Naive thymus-derived CD4-positive, alpha-beta T cell (primary cell): Measurements from ENCODE around the gene RBFOX1. TPM values are rescaled to one million over a fixed set of nuclear protein-coding genes. Genes with fewer than 3 reads are reported as not detected.

Experiments used
- ATAC-seq: fragments of 150-1000 bp; cut with Tn5 transposase; 2 replicates; pipeline ENCODE4 v1.10.0; 2021; ENCODE audit warnings: mild to moderate bottlenecking, moderate library complexity
- CTCF ChIA-PET: fragments of 350-600 bp; sonication (Branson Sonifier 250); formaldehyde crosslinking; loops from one replicate; lab custom pipeline; 2021; ENCODE audit warnings: antibody characterized with exemption; lab: Charles Lee
- POLR2A ChIA-PET: fragments of 350-600 bp; sonication (Branson Sonifier 250); formaldehyde crosslinking; loops from one replicate; lab custom pipeline; 2021; ENCODE audit warnings: antibody characterized with exemption, inconsistent platforms; lab: Charles Lee
- DNase-seq, 9 donors: peaks; one replicate each; pipeline versions ENCODE4 v3.0.0 to v3.0.0-alpha.2; 2020 to 2022; ENCODE audit warnings: mixed read lengths in 1 of 9
- H3K27ac ChIP-seq: one replicate; pipeline ENCODE4 v1.7.0; 2013; ENCODE audit warnings: mild to moderate bottlenecking, low read depth, low read length, moderate library complexity
- H3K27me3 ChIP-seq, 2 donors: one replicate each; pipeline ENCODE4 v1.7.0; 2013; ENCODE audit warnings: low read length in 2 of 2, mild to moderate bottlenecking in 2 of 2, moderate library complexity in 2 of 2; ENCODE audit not compliant: control insufficient read depth in 2 of 2, insufficient read depth in 2 of 2
- H3K36me3 ChIP-seq, 3 experiments: 1 replicate in 2 of 3; 2 replicates in 1 of 3; pipeline ENCODE4 v1.7.0; 2013; ENCODE audit warnings: low read length in 3 of 3, mild to moderate bottlenecking in 3 of 3, moderate library complexity in 1 of 3; ENCODE audit not compliant: insufficient read depth in 3 of 3, control insufficient read depth in 2 of 3
- H3K4me1 ChIP-seq, 2 donors: one replicate each; pipeline ENCODE4 v1.7.0; 2013; ENCODE audit warnings: low read length in 2 of 2, mild to moderate bottlenecking in 2 of 2, moderate library complexity in 1 of 2; ENCODE audit not compliant: control insufficient read depth in 2 of 2, insufficient read depth in 2 of 2
- H3K4me3 ChIP-seq: 2 replicates; pipeline ENCODE4 v1.7.0; 2013; ENCODE audit warnings: mild to moderate bottlenecking, low read length
- H3K9me3 ChIP-seq, 3 experiments: 1 replicate in 2 of 3; 2 replicates in 1 of 3; pipeline ENCODE4 v1.7.0; 2013; ENCODE audit warnings: low read length in 3 of 3; ENCODE audit not compliant: control insufficient read depth in 2 of 3
- H3K27ac Mint-ChIP-seq, 9 donors: one replicate each; pipeline ENCODE4 v1.8.0; 2020 to 2022; ENCODE audit warnings: mixed read lengths in 9 of 9, mild to moderate bottlenecking in 8 of 9, moderate library complexity in 5 of 9, inconsistent platforms in 2 of 9
- H3K27me3 Mint-ChIP-seq, 5 donors: one replicate each; pipeline ENCODE4 v1.8.0; 2021 to 2022; ENCODE audit warnings: mixed read lengths in 5 of 5, mild to moderate bottlenecking in 1 of 5
- H3K36me3 Mint-ChIP-seq, 5 donors: one replicate each; pipeline ENCODE4 v1.8.0; 2020 to 2022; ENCODE audit warnings: mixed read lengths in 5 of 5, mild to moderate bottlenecking in 3 of 5, inconsistent platforms in 1 of 5
- H3K4me1 Mint-ChIP-seq, 7 donors: one replicate each; pipeline ENCODE4 v1.8.0; 2020 to 2022; ENCODE audit warnings: mixed read lengths in 7 of 7, mild to moderate bottlenecking in 3 of 7, inconsistent platforms in 1 of 7
- H3K4me3 Mint-ChIP-seq, 10 donors: one replicate each; pipeline ENCODE4 v1.8.0; 2020 to 2022; ENCODE audit warnings: mild to moderate bottlenecking in 10 of 10, mixed read lengths in 10 of 10, moderate library complexity in 6 of 10, inconsistent platforms in 2 of 10
- H3K9me3 Mint-ChIP-seq, 11 donors: one replicate each; pipeline ENCODE4 v1.8.0; 2020 to 2022; ENCODE audit warnings: mixed read lengths in 11 of 11, mild to moderate bottlenecking in 4 of 11, inconsistent platforms in 1 of 11, moderate library complexity in 1 of 11
- intact Hi-C, 2 donors: fragments of 100-400 bp; cut with micrococcal nuclease; formaldehyde crosslinking; loops; one replicate each; pipeline ENCODE4 v1.15.1; 2023
- polyA plus RNA-seq, 2 donors: library from polyadenylated mRNA; unstranded; fragments of 300-500 nt; fragmentation: Illumina TruSeq; gene quantifications; one replicate each; pipeline ENCODE4 v1.2.3, GENCODE V29; 2021
- total RNA-seq, 6 experiments: library from RNA in 5 of 6; stranded (reverse) in 5 of 6; gene quantifications; 1 replicate in 5 of 6; 2 replicates in 1 of 6; pipeline ENCODE4 v1.2.3 and lab custom pipeline; 2021 to 2026

Gene RBFOX1
- total and polyA plus RNA-seq, 7 experiments from 2014 or later: not detected

DNA sequence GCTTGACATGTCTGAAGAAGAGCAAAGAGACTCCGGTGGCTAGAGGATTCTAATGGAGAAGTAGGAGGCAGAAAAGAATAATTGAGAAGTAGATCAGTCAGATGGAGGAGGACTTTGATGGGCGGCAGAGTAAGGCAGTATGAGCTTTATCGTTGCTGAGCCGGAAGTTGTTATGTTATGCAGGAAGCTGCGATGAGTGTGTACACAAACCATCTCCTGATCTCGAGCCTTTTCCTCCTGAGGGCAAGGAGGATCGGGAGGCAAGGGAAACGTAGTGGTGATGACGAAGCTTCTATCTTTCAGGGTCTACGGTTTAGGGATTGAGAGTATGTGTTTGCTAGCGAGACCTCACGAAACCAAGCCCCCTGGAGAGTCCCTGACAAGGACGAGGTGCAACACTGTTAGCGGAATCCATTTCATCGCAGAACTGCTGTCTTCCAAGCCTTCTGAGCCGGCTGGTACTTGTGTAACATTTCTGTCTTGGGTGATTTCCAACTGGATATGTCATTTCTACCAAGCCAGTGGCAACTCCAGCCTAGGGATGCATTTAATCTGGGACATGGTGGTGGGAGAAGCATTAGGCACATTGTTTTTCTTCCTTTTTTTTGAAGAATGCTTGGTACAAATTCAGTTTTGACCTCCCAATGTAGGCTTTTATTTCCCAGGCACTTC lies 45.5 kb downstream of the RBFOX1 start:
- H3K27me3 Mint-ChIP-seq: no peaks in the 10 kb centered on the region
- H3K4me1 Mint-ChIP-seq: no peaks in the 10 kb centered on the region
- no peak overlapping the region for H3K27ac ChIP-seq
- ATAC-seq: no peak
- CTCF ChIA-PET: no interaction called here
- no peaks in the 10 kb centered on the region for H3K36me3 ChIP-seq
- no peaks in the 10 kb centered on the region for H3K36me3 Mint-ChIP-seq
- H3K9me3 ChIP-seq: no peaks in the 10 kb centered on the region
- no peak overlapping the region for H3K4me3 ChIP-seq
- DNase-seq: no peak
- no peaks in the 10 kb centered on the region for H3K4me1 ChIP-seq
- H3K27me3 ChIP-seq: no peaks in the 10 kb centered on the region
- intact Hi-C loops: no loop called here
- H3K4me3 Mint-ChIP-seq: no peak overlapping the region
- no peak overlapping the region for H3K27ac Mint-ChIP-seq
- peaks cover 0 to 9% (median 3%) of the 10 kb centered on the region in 11 donors for H3K9me3 Mint-ChIP-seq
- POLR2A ChIA-PET: no interaction called here

DNA sequence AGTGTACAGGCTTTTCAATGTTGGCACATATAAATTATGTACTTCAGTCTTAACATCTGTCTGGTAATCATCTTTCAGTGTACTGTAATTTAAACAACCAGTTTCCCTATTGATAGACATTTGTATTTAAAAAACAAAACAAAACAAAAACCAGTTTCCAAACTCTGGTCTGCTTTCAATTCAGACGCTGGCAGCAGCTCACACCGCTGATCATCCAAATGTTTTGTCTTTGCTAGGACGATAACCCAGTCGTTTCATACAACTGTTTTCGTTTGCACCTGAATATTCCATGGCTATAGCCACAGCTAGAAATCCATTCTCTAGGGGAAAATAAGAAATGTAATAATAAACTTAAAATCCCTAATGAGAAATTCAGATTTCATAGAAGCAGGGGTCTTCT lies 47.8 kb downstream of the RBFOX1 start:
- ATAC-seq (no peak), DNase-seq (no peak)
- H3K27me3 Mint-ChIP-seq: no peaks in the 10 kb centered on the region
- H3K27ac Mint-ChIP-seq: no peak overlapping the region
- no peaks in the 10 kb centered on the region for H3K27me3 ChIP-seq
- no peak overlapping the region for H3K4me3 Mint-ChIP-seq
- no peaks in the 10 kb centered on the region for H3K36me3 ChIP-seq
- ChIA-PET POLR2A (no interaction called here), CTCF (no interaction called here)
- H3K9me3 Mint-ChIP-seq: peaks cover 2 to 21% (median 7%) of the 10 kb centered on the region in 11 donors
- intact Hi-C loops: no loop called here
- H3K4me1 Mint-ChIP-seq: no peaks in the 10 kb centered on the region
- no peak overlapping the region for H3K27ac ChIP-seq
- no peaks in the 10 kb centered on the region for H3K4me1 ChIP-seq
- H3K9me3 ChIP-seq: no peaks in the 10 kb centered on the region
- H3K36me3 Mint-ChIP-seq: no peaks in the 10 kb centered on the region
- H3K4me3 ChIP-seq: no peak overlapping the region

DNA sequence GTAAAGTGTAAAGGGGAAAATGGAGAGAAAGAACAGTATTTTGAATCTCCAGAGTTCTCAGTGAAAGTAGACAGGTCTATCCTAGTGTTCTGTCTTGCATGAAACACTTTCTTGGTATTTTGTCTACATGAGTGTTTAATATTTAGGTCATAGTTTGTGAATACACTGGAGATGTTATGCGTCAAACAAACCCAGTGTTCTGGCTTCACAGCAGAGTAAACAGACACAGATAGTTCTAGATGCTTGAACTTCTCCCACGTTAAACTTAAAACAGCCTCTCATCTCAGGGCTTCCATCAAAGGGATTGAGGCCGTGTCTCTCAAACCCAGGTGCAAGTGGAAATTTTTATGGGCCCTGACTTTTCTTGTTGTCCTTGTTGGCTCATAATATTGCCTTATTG lies 48.3 kb downstream of the RBFOX1 start:
- Mint-ChIP-seq H3K36me3 (no peaks in the 10 kb centered on the region), H3K27me3 (no peaks in the 10 kb centered on the region), H3K4me1 (no peaks in the 10 kb centered on the region), H3K9me3 (peaks cover 2 to 21% (median 7%) of the 10 kb centered on the region in 11 donors), H3K4me3 (no peak overlapping the region), H3K27ac (no peak overlapping the region)
- ATAC-seq (no peak), DNase-seq (no peak)
- no peak overlapping the region for H3K4me3 ChIP-seq
- H3K36me3 ChIP-seq: no peaks in the 10 kb centered on the region
- no peak overlapping the region for H3K27ac ChIP-seq
- H3K27me3 ChIP-seq: no peaks in the 10 kb centered on the region
- H3K4me1 ChIP-seq: no peaks in the 10 kb centered on the region
- CTCF ChIA-PET: no interaction called here
- intact Hi-C loops: no loop called here
- POLR2A ChIA-PET: no interaction called here
- no peaks in the 10 kb centered on the region for H3K9me3 ChIP-seq

DNA sequence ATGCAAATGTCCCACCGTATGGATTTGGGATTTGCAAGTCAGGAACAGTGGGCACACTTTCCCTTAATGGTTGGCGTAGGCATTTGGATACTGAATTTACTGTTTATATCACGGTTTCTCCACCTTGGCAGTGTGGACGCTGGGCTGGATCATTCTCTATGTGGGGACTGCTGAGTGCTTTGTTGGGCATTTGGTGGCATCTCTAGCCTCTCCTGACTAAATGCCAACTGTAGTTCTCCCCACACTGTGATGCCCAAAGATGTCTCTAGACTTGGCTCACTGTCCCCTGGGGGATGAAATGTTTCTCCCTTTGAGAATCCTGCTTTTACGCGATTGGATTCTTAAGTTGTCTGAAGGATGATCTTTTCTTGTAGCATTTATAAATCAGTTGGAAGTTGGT lies 49.0 kb downstream of the RBFOX1 start:
- no peak for DNase-seq
- no peaks in the 10 kb centered on the region for H3K36me3 ChIP-seq
- intact Hi-C loops: no loop called here
- no peak overlapping the region for H3K4me3 ChIP-seq
- no peak for ATAC-seq
- H3K4me3 Mint-ChIP-seq: no peak overlapping the region
- H3K27me3 Mint-ChIP-seq: no peaks in the 10 kb centered on the region
- no peak overlapping the region for H3K27ac ChIP-seq
- POLR2A ChIA-PET: no interaction called here
- no peaks in the 10 kb centered on the region for H3K4me1 ChIP-seq
- no peaks in the 10 kb centered on the region for H3K27me3 ChIP-seq
- no peaks in the 10 kb centered on the region for H3K9me3 ChIP-seq
- H3K4me1 Mint-ChIP-seq: no peaks in the 10 kb centered on the region
- H3K27ac Mint-ChIP-seq: no peak overlapping the region
- no peaks in the 10 kb centered on the region for H3K36me3 Mint-ChIP-seq
- CTCF ChIA-PET: no interaction called here
- H3K9me3 Mint-ChIP-seq: peaks cover 4 to 27% (median 7%) of the 10 kb centered on the region in 11 donors

DNA sequence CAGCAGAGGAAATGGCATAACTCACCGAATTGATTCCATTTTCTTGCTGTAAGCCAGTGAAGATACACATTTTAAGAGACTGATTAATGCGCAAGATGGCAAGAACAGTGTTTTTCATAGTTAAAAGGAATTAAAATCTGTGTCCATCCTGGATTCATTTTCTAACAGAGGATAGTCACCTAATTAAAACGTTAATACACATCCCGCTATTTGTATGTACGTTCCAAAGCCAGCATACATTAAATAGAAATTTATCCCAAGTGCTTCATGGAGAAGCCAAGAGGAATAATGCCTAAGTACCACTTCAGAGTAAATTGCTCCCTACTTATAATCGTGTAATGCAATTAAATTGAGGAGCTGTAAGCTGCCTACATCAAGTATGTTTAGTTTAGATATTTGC lies 49.9 kb downstream of the RBFOX1 start:
- Histone ChIP-seq H3K4me1 (no peaks in the 10 kb centered on the region), H3K27ac (no peak overlapping the region), H3K4me3 (no peak overlapping the region), H3K27me3 (no peaks in the 10 kb centered on the region), H3K36me3 (no peaks in the 10 kb centered on the region), H3K9me3 (no peaks in the 10 kb centered on the region)
- no peaks in the 10 kb centered on the region for H3K4me1 Mint-ChIP-seq
- ATAC-seq: no peak
- ChIA-PET POLR2A (no interaction called here), CTCF (no interaction called here)
- no peak overlapping the region for H3K27ac Mint-ChIP-seq
- H3K36me3 Mint-ChIP-seq: no peaks in the 10 kb centered on the region
- H3K4me3 Mint-ChIP-seq: no peak overlapping the region
- H3K27me3 Mint-ChIP-seq: no peaks in the 10 kb centered on the region
- intact Hi-C loops: no loop called here
- peaks cover 4 to 26% (median 9%) of the 10 kb centered on the region in 11 donors for H3K9me3 Mint-ChIP-seq
- no peak for DNase-seq

DNA sequence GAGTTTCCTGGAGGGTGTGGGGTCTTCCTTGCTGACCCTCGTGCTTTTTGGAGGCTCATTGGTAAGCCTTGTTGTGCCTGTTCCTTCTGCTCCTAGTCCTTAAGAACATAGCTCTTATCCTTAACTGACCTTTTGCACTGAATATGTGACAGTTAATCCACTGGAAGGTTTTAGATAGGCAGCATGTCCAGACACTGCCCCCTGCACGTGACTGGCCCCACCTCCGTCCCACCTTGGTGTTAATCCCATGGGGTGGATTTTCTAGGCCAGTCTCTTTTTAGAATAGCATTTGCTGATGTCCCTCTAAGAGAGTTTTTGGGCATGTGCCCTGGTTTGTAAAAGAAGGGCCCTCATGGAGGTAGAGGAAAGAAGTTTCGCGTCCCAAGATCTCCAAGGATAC lies 58.3 kb downstream of the RBFOX1 start:
- POLR2A ChIA-PET: no interaction called here
- peaks cover 6 to 31% (median 14%) of the 10 kb centered on the region in 11 donors for H3K9me3 Mint-ChIP-seq
- H3K4me1 Mint-ChIP-seq: no peaks in the 10 kb centered on the region
- CTCF ChIA-PET: no interaction called here
- intact Hi-C loops: no loop called here
- H3K36me3 ChIP-seq: no peaks in the 10 kb centered on the region
- no peaks in the 10 kb centered on the region for H3K9me3 ChIP-seq
- no peak overlapping the region for H3K27ac Mint-ChIP-seq
- no peak for DNase-seq
- H3K4me1 ChIP-seq: no peaks in the 10 kb centered on the region
- no peak overlapping the region for H3K27ac ChIP-seq
- H3K4me3 Mint-ChIP-seq: no peak overlapping the region
- H3K27me3 Mint-ChIP-seq: no peaks in the 10 kb centered on the region
- ATAC-seq: no peak
- no peaks in the 10 kb centered on the region for H3K36me3 Mint-ChIP-seq
- H3K4me3 ChIP-seq: no peak overlapping the region
- no peaks in the 10 kb centered on the region for H3K27me3 ChIP-seq

DNA sequence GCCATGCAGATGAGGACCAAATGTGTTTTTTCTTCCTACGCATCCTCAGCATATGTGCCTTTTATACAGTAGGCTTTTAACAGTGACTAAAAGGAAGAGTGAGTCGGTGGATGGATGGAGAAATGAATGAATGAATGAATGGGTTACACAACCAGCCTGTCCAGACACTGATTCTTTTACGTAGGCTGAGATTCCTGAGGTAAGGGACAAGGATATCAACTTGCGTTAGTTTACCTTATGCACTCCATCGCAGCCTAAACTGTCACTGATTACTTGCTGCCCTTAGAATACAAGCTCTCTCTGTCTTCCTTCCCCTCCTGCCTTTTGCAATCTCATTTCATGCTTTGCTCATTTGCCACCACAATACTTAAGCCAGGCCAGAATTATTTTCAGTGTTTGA lies 59.0 kb downstream of the RBFOX1 start:
- H3K4me3 ChIP-seq: no peak overlapping the region
- no peaks in the 10 kb centered on the region for H3K27me3 ChIP-seq
- ChIA-PET CTCF (no interaction called here), POLR2A (no interaction called here)
- no peak overlapping the region for H3K4me3 Mint-ChIP-seq
- H3K4me1 Mint-ChIP-seq: no peaks in the 10 kb centered on the region
- H3K27ac Mint-ChIP-seq: no peak overlapping the region
- intact Hi-C loops: no loop called here
- no peaks in the 10 kb centered on the region for H3K27me3 Mint-ChIP-seq
- peaks cover 3 to 31% (median 12%) of the 10 kb centered on the region in 11 donors for H3K9me3 Mint-ChIP-seq
- H3K36me3 Mint-ChIP-seq: no peaks in the 10 kb centered on the region
- no peaks in the 10 kb centered on the region for H3K9me3 ChIP-seq
- H3K36me3 ChIP-seq: no peaks in the 10 kb centered on the region
- H3K27ac ChIP-seq: no peak overlapping the region
- ATAC-seq: no peak
- H3K4me1 ChIP-seq: no peaks in the 10 kb centered on the region
- DNase-seq: no peak
